Pancreas (tissue), 10 donors: ENCODE data around the gene RNF181. TPM values are rescaled to one million over a fixed set of nuclear protein-coding genes. Genes with fewer than 3 reads are reported as not detected.
A peak's percentile ranks its signal among the peaks of the same experiment; 100 is the strongest.

ENCODE experiments used
- ATAC-seq, 4 donors: fragments of 200-7000 bp; cut with Tn5 transposase; one replicate each; pipeline versions ENCODE4 v1.8.0 to v1.9.1; 2020; ENCODE audit warnings: mild to moderate bottlenecking in 4 of 4, moderate library complexity in 4 of 4
- DNase-seq, 6 donors: peaks; one replicate each; pipeline ENCODE4 v3.0.0-alpha.2; 2020
- FAIRE-seq: peaks from 2 replicates; lab custom pipeline; 2012; peaks lifted over from hg19 to GRCh38; lab: Jason Lieb, UNC
- H3K27ac ChIP-seq, 4 donors: fragments of 200-600 bp; sonication (generic); 1 replicate in 3 of 4; 2 replicates in 1 of 4; pipeline versions ENCODE4 v1.5.0 to v1.8.0; 2020
- H3K27me3 ChIP-seq, 4 donors: fragments of 200-600 bp; one replicate each; pipeline ENCODE4 v1.8.0; 2021
- H3K36me3 ChIP-seq, 3 donors: fragments of 200-600 bp; sonication (generic) in 1 of 3; one replicate each; pipeline versions ENCODE4 v1.5.0 to v1.8.0; 2020 to 2021
- H3K4me1 ChIP-seq, 3 donors: fragments of 200-600 bp; one replicate each; pipeline ENCODE4 v1.8.0; 2021
- H3K4me3 ChIP-seq, 4 donors: fragments of 200-600 bp; sonication (generic) in 2 of 4; one replicate each; pipeline versions ENCODE4 v1.5.0 to v1.8.0; 2020 to 2021
- H3K9me3 ChIP-seq, 4 donors: fragments of 200-600 bp; one replicate each; pipeline ENCODE4 v1.8.0; 2021
- WGBS, 2 donors: extraction: QIAGEN DNeasy Blood & Tissue Kit; methylation state at CpG; one replicate each; pipeline ENCODE4 v1.1.7; 2013; 5-methylcytosine and 5-hydroxymethylcytosine counted together
- intact Hi-C, 3 donors: fragments of 100-400 bp; cut with DNase I; formaldehyde crosslinking; loops; one replicate each; pipeline versions ENCODE4 v1.11.1 to v1.14.2; 2022
- polyA plus RNA-seq, 2 donors: library from polyadenylated mRNA; stranded (reverse); fragments of 200-250 nt; gene quantifications; one replicate each; pipeline ENCODE4 v1.2.3, GENCODE V29; 2013
- total RNA-seq, 6 donors: library from RNA; stranded (reverse); fragmentation: NEBNext Ultra II Directional in 4 of 6; extraction: Animal tissue kit (Norgen Biotek cat#: 25700) in 4 of 6; gene quantifications; one replicate each; pipeline versions ENCODE4 v1.2.1 to v1.2.4, GENCODE V29; 2021 to 2023
- TF ChIP-seq, protein P1 (sequence below), 4 donors: fragments of 200-600 bp; sonication (generic) in 3 of 4; IDR thresholded peaks; one replicate each; pipeline versions ENCODE4 v1.5.0 to v1.8.0; 2021; ENCODE audit warnings: antibody characterized with exemption in 4 of 4
- donor health status: healthy with polysubstance abuse.
- donor health status: DM: no; HTN: no; CAD: no; lungs with moderate emphysema.
- donor health status: DM: no; HTN: no; CAD: no.
- donor health status: control.
- donor health status: control.
- donor health status: Bipolar disorder and iron deficiency.
- donor health status: DM: yes; HTN: yes; CAD: no.
- donor health status: DM: no; HTN: no; CAD: no.
- donor health status: DM: no; HTN: no; CAD: no.
- donor health status: DM: yes; HTN: yes; CAD: no.

The RNF181 gene
- total and polyA plus RNA-seq, 8 donors: 53.5 to 104 (median 65.5) TPM

DNA sequence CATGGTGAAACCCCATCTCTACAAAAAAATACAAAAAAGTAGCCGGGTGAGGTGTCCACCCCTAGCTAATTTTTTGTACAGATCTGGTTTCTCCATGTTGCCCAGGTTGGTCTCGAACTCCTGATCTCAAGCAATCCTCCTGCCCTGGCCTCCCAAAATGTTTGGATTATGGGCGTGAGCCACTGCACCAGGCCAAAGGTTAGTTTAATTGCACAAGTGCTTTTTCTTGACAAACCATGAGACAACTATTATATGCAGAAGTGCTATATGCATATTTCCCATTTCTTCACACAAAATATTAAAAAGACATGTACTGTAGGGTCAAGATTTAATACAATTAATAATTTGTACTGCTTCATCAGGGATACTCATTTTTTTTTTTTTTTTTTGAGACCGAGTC is 29.3 kb upstream of the RNF181 start:
- Histone ChIP-seq H3K27ac (no peak overlapping the region), H3K4me3 (no peak overlapping the region), H3K4me1 (no peaks in the 10 kb centered on the region), H3K9me3 (no peaks in the 10 kb centered on the region), H3K27me3 (no peaks in the 10 kb centered on the region), H3K36me3 (no peaks in the 10 kb centered on the region)
- WGBS, 2 donors: 75 to 90% methylated on average over 4 of the region's 4 CpGs
- intact Hi-C loops: no loop called here
- TF ChIP-seq, protein P1, sequence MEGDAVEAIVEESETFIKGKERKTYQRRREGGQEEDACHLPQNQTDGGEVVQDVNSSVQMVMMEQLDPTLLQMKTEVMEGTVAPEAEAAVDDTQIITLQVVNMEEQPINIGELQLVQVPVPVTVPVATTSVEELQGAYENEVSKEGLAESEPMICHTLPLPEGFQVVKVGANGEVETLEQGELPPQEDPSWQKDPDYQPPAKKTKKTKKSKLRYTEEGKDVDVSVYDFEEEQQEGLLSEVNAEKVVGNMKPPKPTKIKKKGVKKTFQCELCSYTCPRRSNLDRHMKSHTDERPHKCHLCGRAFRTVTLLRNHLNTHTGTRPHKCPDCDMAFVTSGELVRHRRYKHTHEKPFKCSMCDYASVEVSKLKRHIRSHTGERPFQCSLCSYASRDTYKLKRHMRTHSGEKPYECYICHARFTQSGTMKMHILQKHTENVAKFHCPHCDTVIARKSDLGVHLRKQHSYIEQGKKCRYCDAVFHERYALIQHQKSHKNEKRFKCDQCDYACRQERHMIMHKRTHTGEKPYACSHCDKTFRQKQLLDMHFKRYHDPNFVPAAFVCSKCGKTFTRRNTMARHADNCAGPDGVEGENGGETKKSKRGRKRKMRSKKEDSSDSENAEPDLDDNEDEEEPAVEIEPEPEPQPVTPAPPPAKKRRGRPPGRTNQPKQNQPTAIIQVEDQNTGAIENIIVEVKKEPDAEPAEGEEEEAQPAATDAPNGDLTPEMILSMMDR (IDR thresholded peaks at IDR 0.05): no peak
- FAIRE-seq (no peak), DNase-seq (no peak), ATAC-seq (no peak)

DNA sequence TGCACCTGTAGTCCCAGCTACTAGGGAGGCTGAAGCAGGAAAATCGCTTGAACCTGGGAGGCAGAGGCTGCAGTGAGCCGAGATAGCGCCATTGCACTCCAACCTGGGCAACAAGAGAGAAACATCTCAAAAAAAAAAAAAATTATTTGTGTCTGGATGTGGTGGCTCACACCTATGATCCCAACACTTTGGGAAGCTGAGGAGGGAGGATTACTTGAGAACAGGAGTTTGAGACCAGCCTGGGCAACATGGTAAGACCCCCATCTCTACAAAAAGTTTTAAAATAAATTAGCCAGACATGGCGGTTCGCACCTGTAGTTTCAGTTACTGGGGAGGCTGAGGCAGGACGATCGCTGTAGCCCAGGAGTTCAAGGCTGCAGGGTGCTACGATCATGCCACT is 19.8 kb upstream of the RNF181 start:
- peaks cover 9 to 18% (median 11%) of the 10 kb centered on the region in 3 donors for H3K4me1 ChIP-seq
- ATAC-seq: no peak
- no peak overlapping the region for H3K27ac ChIP-seq
- TF ChIP-seq, protein P1 (IDR thresholded peaks at IDR 0.05): no peak
- WGBS, 2 donors: 78 to 81% methylated on average over 8 of the region's 8 CpGs
- no peak overlapping the region for H3K4me3 ChIP-seq
- FAIRE-seq: no peak
- intact Hi-C loops: no loop called here
- DNase-seq: no peak
- no peaks in the 10 kb centered on the region for H3K27me3 ChIP-seq
- H3K9me3 ChIP-seq: no peaks in the 10 kb centered on the region
- no peaks in the 10 kb centered on the region for H3K36me3 ChIP-seq

DNA sequence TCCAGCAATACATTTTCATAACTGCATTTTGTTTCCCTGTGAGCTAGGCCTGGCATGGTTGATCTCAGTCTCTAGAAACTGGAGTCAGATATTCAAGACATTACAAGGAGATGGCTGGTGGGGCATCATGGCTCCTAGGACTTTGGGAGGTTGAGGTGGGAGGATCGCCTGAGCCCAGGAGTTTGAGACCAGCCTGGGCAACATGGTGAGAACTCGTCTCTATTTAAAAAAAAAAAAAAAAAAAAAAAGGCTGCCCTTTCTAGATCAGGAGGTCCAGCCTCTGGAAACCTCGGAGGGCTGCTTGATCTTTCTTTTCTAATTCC is 18.5 kb upstream of the RNF181 start:
- Histone ChIP-seq H3K9me3 (no peaks in the 10 kb centered on the region), H3K4me3 (peak overlapping the region in 2 of 4 donors; percentile 60 to 70), H3K36me3 (peaks cover 0 to under 1% (median 0%) of the 10 kb centered on the region in 3 donors), H3K27me3 (no peaks in the 10 kb centered on the region), H3K27ac (peak overlapping the region; percentile 75 to 91 (median 83)), H3K4me1 (peaks cover 9 to 18% (median 11%) of the 10 kb centered on the region in 3 donors)
- TF ChIP-seq, protein P1 (IDR thresholded peaks at IDR 0.05): no peak
- DNase-seq: no peak
- 9 to 23% methylated on average over 3 of the region's 3 CpGs for WGBS, 2 donors
- ATAC-seq: peak in 1 of 4 donors; percentile 4
- intact Hi-C loops: no loop called here
- FAIRE-seq: no peak

DNA sequence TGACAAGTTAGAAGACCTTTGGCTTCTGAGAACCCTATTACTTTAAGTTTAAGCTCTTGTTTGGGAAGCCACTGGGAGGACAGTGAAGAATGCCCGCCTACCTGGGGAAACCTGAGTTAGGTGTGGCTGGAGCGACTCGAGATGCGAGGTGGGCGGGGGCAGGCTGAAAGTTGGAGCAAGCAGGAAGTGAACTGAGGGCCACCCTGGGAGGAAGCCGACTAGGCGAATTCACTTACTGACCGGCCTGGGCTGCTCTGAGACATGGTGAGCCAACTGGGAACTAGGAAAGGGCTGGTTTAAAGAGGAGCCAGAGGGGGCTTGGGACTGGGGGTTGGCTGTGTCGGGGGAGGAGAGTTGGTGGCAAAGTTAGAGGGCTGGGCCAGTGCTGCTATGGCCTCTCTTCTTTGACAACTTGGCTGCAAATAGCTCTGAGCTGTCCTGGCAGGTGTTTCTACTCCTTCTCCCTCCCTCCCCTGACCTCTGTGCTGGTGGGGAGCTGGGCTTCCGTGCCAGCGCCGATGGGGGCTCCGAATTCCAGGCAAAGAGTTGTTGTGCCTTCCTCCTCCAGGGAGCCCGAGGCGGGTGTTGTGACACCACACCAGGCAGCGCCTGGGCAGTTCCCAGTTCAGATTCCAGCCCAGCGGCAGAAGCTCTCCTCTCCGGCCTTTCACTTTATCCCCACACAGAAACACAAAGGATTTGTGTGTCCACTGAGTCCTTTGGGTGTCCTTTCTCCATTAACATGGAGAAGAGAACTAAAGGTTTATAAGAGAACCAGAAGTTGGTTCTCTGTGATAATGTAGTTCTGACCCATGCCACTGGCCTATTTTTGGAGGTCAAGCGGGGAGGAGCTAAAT is 17.9 kb upstream of the RNF181 start, which contains the start of gene VAMP8:
VAMP8 (plus strand) TSS at position 201 of the 857 bp plus-strand sequence; CDS start at position 262, 61 bp downstream.
- ATAC-seq (peak; percentile 85 to 93 (median 90)), FAIRE-seq (no peak), DNase-seq (peak; percentile 78 to 90 (median 82))
- H3K27ac ChIP-seq: peak within 1 kb of the TSS; percentile 75 to 91 (median 83)
- peaks cover 0 to 4% (median 0%) of the 10 kb centered on the region in 3 donors for H3K36me3 ChIP-seq
- intact Hi-C loops: no loop called here
- peak within 1 kb of the TSS; percentile 32 to 70 (median 50) for H3K4me3 ChIP-seq
- WGBS, 2 donors: 5 to 6% methylated on average over 19 of the region's 19 CpGs
- peaks cover 9 to 18% (median 11%) of the 10 kb centered on the region in 3 donors for H3K4me1 ChIP-seq
- TF ChIP-seq, protein P1 (IDR thresholded peaks at IDR 0.05): no peak
- H3K27me3 ChIP-seq: no peaks in the 10 kb centered on the region
- H3K9me3 ChIP-seq: no peaks in the 10 kb centered on the region
